IPS-18a (cell line): ENCODE data around the gene CDKN3.
"Not testable (repeated sequence)": the region's sequence is repeated elsewhere in the genome, so short reads cannot be mapped to it uniquely, and the experiment has no call there.

Source experiments
- H3K27ac ChIP-seq: one replicate; pipeline ENCODE4 v1.5.1; 2013; ENCODE audit warnings: low read length
- H3K27me3 ChIP-seq: one replicate; pipeline ENCODE4 v1.6.1; 2013; ENCODE audit warnings: mild to moderate bottlenecking, low read length; ENCODE audit not compliant: control insufficient read depth, insufficient read depth
- H3K36me3 ChIP-seq: one replicate; pipeline ENCODE4 v1.6.1; 2013; ENCODE audit warnings: low read depth, low read length; ENCODE audit not compliant: control insufficient read depth
- H3K4me1 ChIP-seq: one replicate; pipeline ENCODE4 v1.6.1; 2013; ENCODE audit warnings: low read depth, low read length; ENCODE audit not compliant: control insufficient read depth
- H3K4me3 ChIP-seq: one replicate; pipeline ENCODE4 v1.5.1; 2013; ENCODE audit warnings: low read length
- H3K9ac ChIP-seq: one replicate; pipeline ENCODE4 v1.6.1; 2013; ENCODE audit warnings: mild to moderate bottlenecking, low read length, moderate library complexity
- H3K9me3 ChIP-seq: one replicate; pipeline ENCODE4 v1.6.1; 2013; ENCODE audit warnings: low read depth, low read length; ENCODE audit not compliant: control insufficient read depth

CDKN3 gene

GRCh38 chr14:54396183-54396492 lies 669 bp upstream of the CDKN3 start:
- H3K4me3 ChIP-seq = peak overlapping the region; percentile 69
- peaks cover 4% of the 10 kb centered on the region for H3K27me3 ChIP-seq
- H3K4me1 ChIP-seq = no peaks in the 10 kb centered on the region
- peaks cover 3% of the 10 kb centered on the region for H3K36me3 ChIP-seq
- no peak overlapping the region for H3K27ac ChIP-seq
- no peaks in the 10 kb centered on the region for H3K9me3 ChIP-seq
- peak overlapping the region; percentile 61 for H3K9ac ChIP-seq

GRCh38 chr14:54399560-54399959 lies 2.8 kb downstream of the CDKN3 start:
- Histone ChIP-seq H3K4me1 (no peaks in the 10 kb centered on the region), H3K9me3 (no peaks in the 10 kb centered on the region), H3K27me3 (peaks cover 4% of the 10 kb centered on the region), H3K36me3 (peaks cover 3% of the 10 kb centered on the region), H3K27ac (no peak overlapping the region), H3K9ac (no peak overlapping the region), H3K4me3 (no peak overlapping the region)

GRCh38 chr14:54403401-54404005 lies 6.7 kb downstream of the CDKN3 start:
- not testable (repeated sequence) for H3K9me3 ChIP-seq, H3K27me3 ChIP-seq, H3K9ac ChIP-seq, H3K4me3 ChIP-seq, H3K27ac ChIP-seq, H3K36me3 ChIP-seq, H3K4me1 ChIP-seq

- Histone ChIP-seq H3K4me3 (no peak overlapping the region), H3K27ac (no peak overlapping the region), H3K27me3 (no peaks in the 10 kb centered on the region), H3K36me3 (peaks cover 26% of the 10 kb centered on the region), H3K4me1 (no peaks in the 10 kb centered on the region), H3K9ac (no peak overlapping the region), H3K9me3 (no peaks in the 10 kb centered on the region)
Observed at GRCh38 chr14:54410215-54410614, 13.4 kb downstream of the CDKN3 start.

GRCh38 chr14:54411371-54411770 lies 14.6 kb downstream of the CDKN3 start:
- H3K27me3 ChIP-seq = no peaks in the 10 kb centered on the region
- no peaks in the 10 kb centered on the region for H3K4me1 ChIP-seq
- no peak overlapping the region for H3K27ac ChIP-seq
- H3K9ac ChIP-seq = no peak overlapping the region
- H3K4me3 ChIP-seq = no peak overlapping the region
- H3K36me3 ChIP-seq = peaks cover 26% of the 10 kb centered on the region
- no peaks in the 10 kb centered on the region for H3K9me3 ChIP-seq

- Histone ChIP-seq H3K27me3 (no peaks in the 10 kb centered on the region), H3K9ac (no peak overlapping the region), H3K4me3 (no peak overlapping the region), H3K4me1 (no peaks in the 10 kb centered on the region), H3K9me3 (no peaks in the 10 kb centered on the region), H3K36me3 (peaks cover 8% of the 10 kb centered on the region), H3K27ac (no peak overlapping the region)
Observed at GRCh38 chr14:54420478-54421142, 23.8 kb downstream of the CDKN3 start.

- no peak overlapping the region for H3K27ac ChIP-seq
- no peaks in the 10 kb centered on the region for H3K9me3 ChIP-seq
- H3K4me3 ChIP-seq = no peak overlapping the region
- H3K9ac ChIP-seq = no peak overlapping the region
- no peaks in the 10 kb centered on the region for H3K4me1 ChIP-seq
- peaks cover 40% of the 10 kb centered on the region for H3K36me3 ChIP-seq
- no peaks in the 10 kb centered on the region for H3K27me3 ChIP-seq
Observed at GRCh38 chr14:54423991-54424390, 27.2 kb downstream of the CDKN3 start.

GRCh38 chr14:54424479-54424901 lies 27.7 kb downstream of the CDKN3 start:
- H3K27ac ChIP-seq = no peak overlapping the region
- H3K9ac ChIP-seq = no peak overlapping the region
- H3K4me1 ChIP-seq = no peaks in the 10 kb centered on the region
- no peak overlapping the region for H3K4me3 ChIP-seq
- H3K27me3 ChIP-seq = no peaks in the 10 kb centered on the region
- no peaks in the 10 kb centered on the region for H3K9me3 ChIP-seq
- peaks cover 42% of the 10 kb centered on the region for H3K36me3 ChIP-seq

GRCh38 chr14:54425068-54425467 lies 28.3 kb downstream of the CDKN3 start:
- Histone ChIP-seq H3K9me3 (no peaks in the 10 kb centered on the region), H3K4me3 (no peak overlapping the region), H3K27ac (no peak overlapping the region), H3K4me1 (no peaks in the 10 kb centered on the region), H3K9ac (no peak overlapping the region), H3K36me3 (peaks cover 47% of the 10 kb centered on the region), H3K27me3 (no peaks in the 10 kb centered on the region)

GRCh38 chr14:54425537-54426274 lies 28.9 kb downstream of the CDKN3 start:
- no peak overlapping the region for H3K9ac ChIP-seq
- no peak overlapping the region for H3K4me3 ChIP-seq
- H3K36me3 ChIP-seq = peaks cover 53% of the 10 kb centered on the region
- no peaks in the 10 kb centered on the region for H3K9me3 ChIP-seq
- H3K4me1 ChIP-seq = no peaks in the 10 kb centered on the region
- H3K27ac ChIP-seq = no peak overlapping the region
- H3K27me3 ChIP-seq = no peaks in the 10 kb centered on the region

- H3K27me3 ChIP-seq = no peaks in the 10 kb centered on the region
- H3K4me1 ChIP-seq = peaks cover under 1% of the 10 kb centered on the region
- no peak overlapping the region for H3K9ac ChIP-seq
- H3K36me3 ChIP-seq = peaks cover 62% of the 10 kb centered on the region
- H3K27ac ChIP-seq = no peak overlapping the region
- H3K4me3 ChIP-seq = no peak overlapping the region
- no peaks in the 10 kb centered on the region for H3K9me3 ChIP-seq
Observed at GRCh38 chr14:54427871-54428270, 31.1 kb downstream of the CDKN3 start.

- Histone ChIP-seq H3K27me3 (no peaks in the 10 kb centered on the region), H3K4me3 (no peak overlapping the region), H3K9ac (no peak overlapping the region), H3K27ac (no peak overlapping the region), H3K36me3 (peaks cover 62% of the 10 kb centered on the region), H3K4me1 (peaks cover 3% of the 10 kb centered on the region), H3K9me3 (no peaks in the 10 kb centered on the region)
Observed at GRCh38 chr14:54428527-54428926, 31.7 kb downstream of the CDKN3 start.
